Activated gamma-delta T cell treated with anti-CD3 and anti-CD28 coated beads, Interleukin-2, amount 50 U/mL, for 16 hours (primary cell): ENCODE measurements around the gene TRIM27.
"Not testable (repeated sequence)": the region's sequence is repeated elsewhere in the genome, so short reads cannot be mapped to it uniquely, and the experiment has no call there.

Experiments
- DNase-seq: peaks from one replicate; pipeline ENCODE4 v3.0.0-alpha.2; 2020; ENCODE audit warnings: low read depth

TRIM27 gene, protein sequence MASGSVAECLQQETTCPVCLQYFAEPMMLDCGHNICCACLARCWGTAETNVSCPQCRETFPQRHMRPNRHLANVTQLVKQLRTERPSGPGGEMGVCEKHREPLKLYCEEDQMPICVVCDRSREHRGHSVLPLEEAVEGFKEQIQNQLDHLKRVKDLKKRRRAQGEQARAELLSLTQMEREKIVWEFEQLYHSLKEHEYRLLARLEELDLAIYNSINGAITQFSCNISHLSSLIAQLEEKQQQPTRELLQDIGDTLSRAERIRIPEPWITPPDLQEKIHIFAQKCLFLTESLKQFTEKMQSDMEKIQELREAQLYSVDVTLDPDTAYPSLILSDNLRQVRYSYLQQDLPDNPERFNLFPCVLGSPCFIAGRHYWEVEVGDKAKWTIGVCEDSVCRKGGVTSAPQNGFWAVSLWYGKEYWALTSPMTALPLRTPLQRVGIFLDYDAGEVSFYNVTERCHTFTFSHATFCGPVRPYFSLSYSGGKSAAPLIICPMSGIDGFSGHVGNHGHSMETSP

DNA sequence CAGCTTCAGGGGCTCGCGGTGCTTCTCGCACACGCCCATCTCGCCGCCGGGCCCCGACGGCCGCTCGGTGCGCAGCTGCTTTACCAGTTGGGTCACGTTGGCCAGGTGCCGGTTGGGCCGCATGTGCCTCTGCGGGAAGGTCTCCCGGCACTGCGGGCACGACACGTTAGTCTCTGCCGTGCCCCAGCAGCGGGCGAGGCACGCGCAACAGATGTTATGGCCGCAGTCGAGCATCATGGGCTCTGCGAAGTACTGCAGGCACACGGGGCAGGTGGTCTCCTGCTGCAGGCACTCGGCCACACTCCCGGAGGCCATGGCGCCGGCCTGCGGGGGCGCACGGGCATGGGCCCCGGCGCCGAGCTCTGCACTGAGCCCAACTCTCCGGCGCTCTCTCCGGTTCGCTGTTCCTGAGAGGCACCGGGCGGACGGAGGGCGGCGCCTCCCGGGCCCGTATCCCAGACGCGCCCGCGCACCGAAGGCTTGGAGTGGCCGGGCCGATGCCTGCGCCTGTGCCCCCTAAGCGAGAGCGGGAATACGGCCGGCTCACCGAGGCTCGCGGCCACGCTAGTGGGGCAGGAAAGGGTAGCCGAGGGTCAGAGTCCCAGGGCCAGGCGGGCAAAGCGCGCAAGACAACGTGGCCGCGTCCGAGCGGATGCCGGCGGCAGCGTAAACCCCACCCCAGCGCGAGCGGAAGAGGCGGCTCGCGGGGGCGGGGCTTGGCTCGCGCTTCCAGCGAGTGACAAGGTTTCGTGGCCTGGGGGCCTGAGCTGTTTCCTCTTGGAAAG, at the start of gene TRIM27:
Gene TRIM27, minus strand, starts transcription at position 668 of the 785 bp plus-strand sequence. Its CDS starts 353 bp downstream, at position 315.
- DNase-seq = peak; percentile 65

DNA sequence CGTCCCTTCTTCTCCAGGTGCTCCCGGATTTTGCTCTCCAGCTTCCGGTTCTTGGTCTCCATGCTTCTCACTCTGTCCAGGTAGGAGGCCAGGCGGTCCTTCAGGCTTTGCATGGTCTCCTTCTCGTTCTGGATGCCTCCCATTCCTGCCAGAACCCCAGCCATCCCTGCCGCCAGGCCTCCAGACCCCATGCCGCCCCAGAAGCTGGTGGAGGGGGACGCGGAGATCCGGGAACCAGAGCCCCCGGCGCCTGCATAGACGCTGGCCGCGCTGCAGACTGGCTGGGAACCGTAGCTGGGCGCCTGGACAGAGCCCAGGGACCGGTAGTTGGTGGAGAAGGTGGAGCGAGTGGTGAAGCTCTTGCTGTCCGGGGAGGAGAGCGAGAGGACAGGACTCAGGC, 46.3 kb upstream of the TRIM27 start:
- DNase-seq = not testable (repeated sequence)

DNA sequence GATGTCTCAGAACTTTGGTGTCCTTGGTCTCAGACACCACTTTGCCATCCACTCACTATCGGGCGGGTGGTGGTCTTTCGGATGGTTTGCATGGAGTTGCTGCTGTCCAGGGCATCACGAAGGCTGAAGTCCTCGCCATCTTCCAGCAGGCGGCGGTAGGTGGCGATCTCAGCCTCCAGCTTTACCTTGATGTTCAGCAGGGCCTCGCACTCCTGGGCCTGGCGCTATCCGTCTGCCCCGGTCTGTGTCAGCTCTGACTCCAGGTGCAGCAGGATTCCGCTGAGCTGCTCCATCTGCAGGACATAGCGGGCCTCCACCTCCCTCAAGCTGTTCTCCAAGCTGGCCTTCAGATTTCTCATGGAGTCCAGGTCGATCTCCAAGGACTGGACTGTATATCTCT, 45.3 kb upstream of the TRIM27 start:
- no peak for DNase-seq

DNA sequence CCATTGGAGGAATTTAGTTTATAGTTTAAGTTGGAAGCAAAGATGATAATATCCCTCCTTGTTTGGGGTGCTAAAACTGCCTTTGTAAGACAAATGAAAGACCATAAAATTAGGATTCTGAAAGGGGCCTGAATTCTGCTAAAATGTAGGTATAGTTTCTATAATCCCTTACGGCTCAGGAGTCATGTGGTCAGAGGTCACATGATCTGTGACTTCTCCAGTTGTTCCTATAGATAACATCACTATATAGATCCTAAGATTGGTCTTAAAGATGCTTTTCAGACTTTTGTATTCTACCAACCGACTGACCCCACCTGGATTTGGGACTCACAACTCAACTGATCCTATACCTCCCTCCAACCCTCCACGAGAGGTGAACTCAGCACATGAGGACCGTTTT, 44.7 kb upstream of the TRIM27 start:
- no peak for DNase-seq

DNA sequence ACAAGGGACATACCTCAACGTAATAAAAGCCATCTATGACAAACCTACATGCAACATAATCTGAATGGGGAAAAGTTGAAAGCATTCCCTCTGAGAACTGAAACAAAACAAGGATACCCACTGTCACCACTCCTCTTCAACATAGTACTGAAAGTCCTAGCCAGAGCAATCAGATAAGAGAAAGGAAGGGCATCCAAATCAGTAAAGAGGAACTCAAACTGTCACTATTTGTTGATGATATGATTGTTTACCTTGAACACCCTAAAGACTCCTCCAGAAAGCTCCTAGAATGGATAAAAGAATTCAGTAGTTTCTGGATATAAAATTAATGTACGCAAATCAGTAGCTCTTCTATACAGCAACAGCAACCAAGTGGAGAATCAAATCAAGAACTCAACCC, 41.9 kb upstream of the TRIM27 start:
- no peak for DNase-seq

DNA sequence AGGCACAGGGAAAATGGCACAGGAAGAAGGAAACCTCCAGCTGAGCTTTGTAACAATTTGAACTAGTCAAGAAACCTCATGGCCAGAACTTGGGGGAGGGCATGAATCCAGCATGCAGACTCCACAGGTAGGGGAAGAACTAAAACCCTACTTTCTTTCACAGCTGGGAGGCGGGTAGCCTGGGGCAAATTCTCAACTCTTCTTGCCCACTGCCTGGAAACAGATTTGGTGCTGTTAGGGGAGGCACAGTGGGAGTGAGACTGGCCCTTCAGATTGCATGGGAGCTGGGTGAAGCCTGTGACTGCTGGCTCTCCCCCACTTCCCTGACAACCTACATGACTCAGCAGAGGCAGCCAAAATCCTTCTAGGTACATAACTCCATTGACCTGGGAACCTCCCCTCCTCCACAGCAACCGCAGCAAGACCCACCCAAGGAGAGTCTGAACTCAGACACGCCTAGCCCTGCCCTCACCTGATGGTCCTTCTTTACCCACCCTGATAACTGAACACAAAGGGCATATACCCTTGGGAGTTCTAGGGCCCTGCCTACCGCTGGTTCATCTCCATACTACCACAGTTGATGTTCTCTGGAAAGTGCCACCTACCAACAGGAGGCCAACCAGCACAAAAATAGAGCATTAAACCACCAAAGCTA, 37.2 kb upstream of the TRIM27 start:
- no peak for DNase-seq

DNA sequence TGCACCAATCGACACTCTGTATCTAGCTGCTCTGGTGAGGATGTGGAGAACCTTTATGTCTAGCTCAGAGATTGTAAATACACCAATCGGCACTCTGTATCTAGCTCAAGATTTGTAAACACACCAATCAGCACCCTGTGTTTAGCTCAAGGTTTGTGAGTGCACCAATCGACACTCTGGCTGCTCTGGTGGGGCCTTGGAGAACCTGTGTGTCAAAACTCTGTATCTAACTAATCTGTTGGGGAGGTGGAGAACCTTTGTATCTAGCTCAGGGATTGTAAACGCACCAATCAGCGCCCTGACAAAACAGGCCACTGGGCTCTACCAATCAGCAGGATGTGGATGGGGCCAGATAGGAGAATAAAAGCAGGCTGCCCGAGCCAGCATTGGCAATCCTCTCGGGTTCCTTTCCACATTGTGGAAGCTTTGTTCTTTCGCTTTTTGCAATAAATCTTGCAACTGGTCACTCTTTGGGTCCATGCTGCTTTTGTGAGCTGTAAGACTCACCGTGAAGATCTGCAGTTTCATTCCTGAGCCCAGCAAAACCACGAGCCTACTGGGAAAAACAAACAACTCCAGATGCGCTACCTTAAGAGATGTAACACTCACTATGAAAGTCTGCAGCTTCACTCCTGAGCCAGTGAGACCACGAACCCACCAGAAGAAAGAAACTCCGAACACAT, 34.9 kb upstream of the TRIM27 start:
- DNase-seq = not testable (repeated sequence)

DNA sequence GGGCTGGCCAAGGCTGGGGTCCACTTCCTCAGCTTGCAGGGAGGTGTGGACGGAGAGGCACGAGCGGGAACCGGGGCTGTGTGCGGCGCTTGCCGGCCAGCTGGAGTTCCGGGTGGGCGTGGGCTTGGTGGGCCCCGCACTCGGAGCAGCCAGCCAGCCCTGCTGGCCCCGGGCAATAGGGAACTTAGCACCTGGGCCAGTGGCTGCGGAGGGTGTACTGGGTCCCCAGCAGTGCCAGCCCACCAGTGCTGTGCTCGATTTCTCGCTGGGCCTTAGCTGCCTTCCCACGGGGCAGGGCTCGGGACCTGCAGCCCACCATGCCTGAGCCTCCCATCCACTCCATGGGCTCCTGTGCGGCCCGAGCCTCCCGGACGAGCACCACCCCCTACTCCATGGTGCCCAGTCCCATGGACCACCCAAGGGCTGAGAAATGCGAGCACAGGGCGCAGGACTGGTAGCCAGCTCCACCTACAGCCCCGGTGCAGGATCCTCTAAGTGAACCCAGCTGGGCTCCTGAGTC, 34.1 kb upstream of the TRIM27 start:
- DNase-seq = not testable (repeated sequence)

DNA sequence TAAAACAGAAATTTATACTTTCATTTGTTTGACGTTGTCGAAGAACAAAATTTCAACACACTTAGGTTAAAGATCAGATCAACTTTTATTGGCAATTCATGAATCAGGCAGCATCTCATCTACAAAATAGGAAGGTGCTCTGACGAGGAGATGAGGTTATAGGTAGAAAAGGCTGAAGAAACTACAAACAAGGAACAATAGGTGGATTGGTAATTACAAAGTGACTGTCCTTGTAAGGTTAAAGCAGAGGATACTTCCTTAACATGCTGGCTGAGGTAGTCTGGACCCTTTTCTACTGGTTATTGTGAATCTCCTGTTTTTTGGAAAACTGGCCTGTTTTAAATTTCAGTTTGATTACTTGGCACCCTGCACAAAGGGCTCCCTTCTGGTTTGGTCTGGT, 32.5 kb upstream of the TRIM27 start:
- no peak for DNase-seq

DNA sequence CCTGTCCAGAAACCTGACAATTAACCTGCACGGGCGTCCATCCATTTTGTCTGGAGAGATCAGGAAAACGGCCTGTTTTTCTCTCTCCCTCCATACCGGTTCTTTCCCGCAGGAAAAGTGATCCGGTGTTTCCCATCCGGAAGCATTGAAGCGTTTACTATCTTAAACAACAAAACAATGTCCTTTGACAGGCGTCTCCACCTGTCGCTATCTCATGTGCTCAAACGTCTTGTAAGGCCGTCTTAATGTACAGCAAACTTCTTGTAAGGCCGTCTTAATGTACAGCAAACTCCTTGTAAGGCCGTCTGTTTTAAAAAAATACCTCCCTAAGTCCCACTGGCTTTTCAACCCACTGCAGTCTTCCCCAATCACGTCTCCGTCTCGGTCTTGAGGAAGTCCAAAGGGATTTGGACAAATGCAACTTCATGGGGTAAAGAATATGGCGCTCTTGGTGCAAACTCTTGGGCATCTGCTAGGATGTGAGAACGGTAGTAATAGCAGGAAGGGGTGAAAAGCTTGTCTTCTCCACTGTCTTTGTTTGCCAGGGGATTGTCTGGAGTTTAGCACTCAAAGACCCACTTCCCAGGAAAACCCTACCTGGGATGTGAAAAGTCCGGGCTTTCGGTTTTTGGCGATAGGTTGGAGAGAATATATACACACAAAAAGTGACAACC, 29.9 kb upstream of the TRIM27 start:
- no peak for DNase-seq

DNA sequence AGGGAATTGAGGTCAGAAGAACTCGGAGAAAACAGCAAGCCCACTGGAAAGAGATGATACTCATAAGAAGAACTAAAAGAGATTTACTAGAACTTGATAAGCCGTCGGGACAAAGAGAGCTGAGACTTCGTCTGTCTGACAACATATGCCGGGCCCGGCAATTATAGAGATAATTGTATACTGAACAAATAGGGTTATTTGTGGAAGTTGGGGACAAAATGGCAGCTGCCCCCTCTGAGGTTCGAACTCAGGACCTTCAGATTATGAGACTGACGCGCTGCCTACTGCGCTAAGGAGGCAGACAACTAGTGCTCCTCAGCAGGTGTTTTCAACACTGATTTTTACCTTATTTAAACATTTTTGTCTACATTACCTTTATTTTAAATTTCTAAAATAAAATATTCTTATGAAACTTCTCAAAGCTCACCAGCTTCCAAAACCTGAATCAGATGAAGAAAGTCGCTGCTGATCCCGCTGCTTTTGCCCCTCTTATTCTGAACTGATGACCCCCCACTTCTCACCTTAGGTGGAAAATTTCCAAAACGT, 29.3 kb upstream of the TRIM27 start:
- DNase-seq = peak; percentile 22

DNA sequence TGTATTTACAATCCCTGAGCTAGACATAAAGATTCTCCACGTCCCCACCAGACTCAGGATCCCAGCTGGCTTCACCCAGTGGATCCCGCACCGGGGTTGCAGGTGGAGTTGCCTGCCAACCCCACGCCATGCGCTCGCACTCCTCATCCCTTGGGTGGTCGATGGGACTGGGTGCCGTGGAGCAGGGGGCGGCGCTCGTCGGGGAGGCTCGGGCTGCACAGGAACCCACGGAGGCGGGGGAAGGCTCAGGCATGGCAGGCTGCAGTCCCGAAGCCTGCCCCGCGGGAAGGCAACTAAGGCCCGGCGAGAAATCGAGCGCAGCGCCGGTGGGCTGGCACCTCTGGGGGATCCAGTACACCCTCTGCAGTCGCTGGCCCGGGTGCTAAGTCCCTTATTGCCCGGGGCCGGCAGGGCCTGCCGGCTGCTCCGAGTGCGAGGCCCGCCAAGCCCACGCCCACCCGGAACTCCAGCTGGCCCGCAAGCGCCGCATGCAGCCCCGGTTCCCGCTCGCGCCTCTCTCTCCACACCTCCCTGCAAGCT, 25.9 kb upstream of the TRIM27 start:
- not testable (repeated sequence) for DNase-seq

DNA sequence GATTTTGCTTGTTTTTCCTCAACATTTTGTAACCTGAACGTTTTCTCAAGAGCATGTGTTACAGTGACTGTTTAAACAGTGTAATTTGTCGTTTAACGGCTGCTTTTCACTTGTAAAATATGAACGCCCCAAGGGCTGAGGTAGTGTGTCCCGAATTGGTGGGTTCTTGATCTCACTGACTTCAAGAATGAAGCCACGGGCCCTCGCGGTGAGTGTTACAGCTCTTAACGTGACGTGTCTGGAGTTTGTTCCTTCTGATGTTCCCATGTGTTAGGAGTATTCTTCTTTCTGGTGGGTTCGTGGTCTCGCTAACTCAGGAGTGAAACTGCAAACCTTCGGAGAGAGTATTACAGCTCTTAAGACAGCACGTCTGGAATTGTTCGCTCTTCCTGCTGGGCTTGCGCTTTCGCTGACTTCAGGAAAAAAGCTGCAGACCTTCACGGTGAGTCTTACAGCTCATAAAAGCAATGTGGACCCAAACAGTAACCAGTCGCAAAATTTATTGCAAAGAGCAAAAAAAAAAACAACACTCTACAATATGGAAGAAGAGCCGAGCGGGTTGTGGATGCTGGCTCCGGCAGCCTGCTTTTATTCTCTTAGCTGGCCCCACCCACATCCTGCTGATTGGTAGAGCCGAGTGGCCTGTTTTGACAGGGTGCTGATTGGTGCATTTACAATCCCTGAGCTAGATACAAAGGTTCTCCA, 25.1 kb upstream of the TRIM27 start:
- no peak for DNase-seq

DNA sequence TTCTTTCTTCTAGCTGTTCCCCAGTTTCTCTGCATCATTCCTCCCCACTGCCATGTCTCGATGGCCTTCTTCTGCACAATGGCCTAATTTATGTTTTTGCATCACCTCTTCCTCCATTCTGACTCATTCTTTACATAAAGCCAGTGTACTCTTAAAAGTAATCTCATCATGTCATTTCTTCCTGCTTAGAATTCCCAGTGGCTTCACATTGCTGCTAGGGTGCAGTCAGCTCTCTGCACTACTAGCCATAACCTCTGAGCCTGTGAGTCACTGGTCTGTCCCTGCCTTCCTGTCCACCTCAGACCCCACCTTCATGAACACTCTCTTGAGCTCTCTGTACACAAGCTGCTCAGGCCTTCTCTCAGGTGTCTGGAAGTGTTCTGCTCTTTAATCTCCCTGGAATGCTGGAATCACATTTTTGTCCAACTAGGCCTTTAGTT, 24.1 kb upstream of the TRIM27 start:
- no peak for DNase-seq

DNA sequence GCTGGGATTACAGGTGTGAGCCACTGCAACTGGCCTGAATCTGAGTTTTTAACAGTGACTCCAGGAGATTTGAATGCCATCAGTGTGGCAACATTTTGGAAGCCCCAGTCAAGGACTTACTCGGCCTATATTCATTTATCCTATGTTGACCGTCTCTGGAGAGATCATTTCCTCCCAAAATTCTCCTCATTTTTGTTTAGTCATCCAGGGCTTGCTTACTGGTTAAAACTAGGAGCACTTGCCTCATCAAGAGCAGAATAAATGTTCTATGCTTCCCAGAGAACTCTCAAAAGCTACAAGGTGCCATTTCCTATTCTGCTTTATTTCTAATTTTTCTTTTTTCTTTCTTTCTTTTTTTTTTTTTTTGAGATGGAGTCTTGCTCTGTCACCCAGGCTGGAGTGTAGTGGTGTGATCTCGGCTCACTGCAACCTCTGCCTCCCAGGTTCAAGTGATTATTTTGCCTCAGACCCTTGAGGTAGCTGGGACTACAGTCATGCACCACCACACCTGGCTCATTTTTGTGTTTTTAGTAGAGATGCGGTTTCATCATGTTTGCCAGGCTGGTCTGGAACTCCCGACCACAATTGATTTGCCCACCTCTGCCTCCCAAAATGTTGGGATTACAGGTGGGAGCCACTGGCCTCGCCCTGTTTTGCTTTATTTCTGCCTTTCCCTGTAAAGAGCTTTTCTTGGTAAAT, 23.4 kb upstream of the TRIM27 start:
- no peak for DNase-seq

DNA sequence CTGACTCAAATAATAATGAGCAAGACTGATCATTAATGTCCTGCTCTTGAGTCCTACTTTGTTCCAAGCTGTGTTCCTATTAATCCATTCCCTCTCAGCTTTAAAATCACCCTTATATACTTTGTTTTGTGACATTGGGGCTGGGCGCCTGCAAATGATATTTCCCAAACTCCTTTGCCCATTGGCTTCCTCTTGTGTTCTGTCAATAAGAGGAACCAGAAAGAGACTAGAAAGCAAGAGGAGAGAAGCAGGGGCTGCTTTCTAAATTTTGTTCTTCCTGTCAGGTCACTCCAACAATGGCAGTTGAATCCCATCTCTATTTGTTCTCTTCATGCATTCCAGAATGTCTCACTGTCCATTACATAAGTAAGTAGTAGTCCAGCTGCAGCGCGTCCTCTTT, 21.6 kb upstream of the TRIM27 start:
- no peak for DNase-seq

DNA sequence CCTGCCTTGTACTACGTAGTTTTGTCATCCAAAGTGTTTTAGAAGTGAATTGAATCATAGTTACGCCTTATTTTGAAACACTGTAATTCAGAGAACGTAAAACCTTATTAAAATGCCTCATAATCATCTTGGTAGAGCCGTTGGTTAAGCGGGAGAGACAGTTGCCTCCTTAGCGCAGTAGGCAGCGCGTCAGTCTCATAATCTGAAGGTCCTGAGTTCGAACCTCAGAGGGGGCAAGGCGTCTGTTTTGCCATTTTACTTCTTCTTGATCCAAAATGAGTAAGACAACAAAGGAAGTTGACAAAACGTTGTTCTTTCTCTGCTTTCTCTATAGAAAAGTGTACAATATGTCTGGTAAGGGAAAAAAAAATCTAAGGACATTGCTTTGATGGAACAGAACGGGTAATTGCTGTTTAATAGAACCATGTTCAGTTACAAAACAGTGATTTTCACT, 20.7 kb upstream of the TRIM27 start:
- DNase-seq = peak; percentile 56

DNA sequence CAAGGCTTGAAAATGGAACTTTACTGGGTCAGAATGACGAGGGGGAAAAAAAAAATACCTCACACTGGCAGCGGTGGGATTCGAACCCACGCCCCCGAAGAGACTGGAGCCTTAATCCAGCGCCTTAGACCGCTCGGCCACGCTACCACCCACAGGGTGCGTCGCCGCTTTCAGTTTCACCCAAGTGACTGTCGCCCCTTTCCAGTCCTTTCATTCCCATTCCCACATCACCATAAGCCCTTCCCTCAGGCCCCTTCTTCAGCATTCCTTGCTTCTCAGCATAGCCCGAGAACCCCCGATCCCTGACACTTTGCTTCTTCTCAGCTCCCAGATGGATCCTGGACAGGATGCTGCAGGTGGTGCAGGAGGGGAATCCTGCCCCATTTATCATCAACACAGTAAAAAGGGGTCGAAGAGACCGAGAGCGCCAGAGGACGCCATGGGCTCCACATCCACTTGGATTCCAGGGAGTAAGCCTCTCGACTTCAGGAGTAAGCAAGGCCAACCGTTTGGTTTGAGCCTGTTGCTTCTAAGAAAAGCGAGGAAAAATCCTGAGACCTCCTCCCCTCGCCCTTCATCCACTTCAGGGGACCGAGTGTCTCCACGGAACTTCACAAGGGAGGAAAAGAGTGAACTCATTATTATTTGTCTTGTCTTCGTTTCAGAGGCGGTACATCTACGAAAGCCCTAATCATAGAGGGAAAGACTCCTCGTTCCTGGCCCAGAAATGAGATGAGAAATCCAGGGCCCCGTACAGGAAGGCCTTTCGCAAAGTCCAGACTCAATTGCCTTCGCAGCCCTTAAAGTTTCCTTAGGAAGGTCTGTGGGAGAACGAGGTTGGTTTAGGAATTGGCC, 20.0 kb upstream of the TRIM27 start:
- DNase-seq = peak; percentile 32
